ENCODE results near the gene TMA7.

DNA sequence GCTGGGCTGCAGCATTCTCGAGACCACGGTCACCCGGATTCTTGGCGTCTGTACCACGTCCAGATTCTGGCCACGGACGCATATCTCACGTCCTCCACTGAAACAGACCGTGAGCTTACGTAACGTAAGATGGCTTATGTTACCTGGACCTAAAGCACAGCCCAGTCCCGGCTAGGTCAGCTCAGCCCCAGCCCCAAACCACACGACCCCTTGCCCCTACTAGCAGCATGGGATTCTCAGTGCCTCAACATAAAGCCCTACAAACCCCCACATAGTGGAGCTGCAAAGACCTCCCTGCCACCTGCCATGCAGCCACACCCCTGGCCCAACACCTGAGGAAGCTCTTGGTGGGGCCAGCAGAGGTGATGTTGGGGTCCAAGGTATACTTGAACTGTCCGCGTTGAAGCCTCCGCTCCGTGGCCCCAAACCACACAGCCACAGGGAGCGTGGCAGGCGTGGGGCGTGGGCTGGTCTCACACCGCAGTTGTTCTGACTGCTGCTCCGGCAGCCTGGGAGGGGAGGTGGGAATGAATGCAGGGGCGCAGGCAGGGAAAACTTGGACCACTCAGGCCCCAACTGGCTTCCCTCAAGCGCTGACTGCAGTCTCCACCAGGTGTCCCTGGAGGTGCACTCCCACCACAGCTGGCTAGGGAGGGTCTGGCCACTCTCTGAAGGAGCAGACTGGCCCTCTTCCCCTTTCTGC is 24.7 kb upstream of the TMA7 start:
- TF ChIP-seq, protein P1, sequence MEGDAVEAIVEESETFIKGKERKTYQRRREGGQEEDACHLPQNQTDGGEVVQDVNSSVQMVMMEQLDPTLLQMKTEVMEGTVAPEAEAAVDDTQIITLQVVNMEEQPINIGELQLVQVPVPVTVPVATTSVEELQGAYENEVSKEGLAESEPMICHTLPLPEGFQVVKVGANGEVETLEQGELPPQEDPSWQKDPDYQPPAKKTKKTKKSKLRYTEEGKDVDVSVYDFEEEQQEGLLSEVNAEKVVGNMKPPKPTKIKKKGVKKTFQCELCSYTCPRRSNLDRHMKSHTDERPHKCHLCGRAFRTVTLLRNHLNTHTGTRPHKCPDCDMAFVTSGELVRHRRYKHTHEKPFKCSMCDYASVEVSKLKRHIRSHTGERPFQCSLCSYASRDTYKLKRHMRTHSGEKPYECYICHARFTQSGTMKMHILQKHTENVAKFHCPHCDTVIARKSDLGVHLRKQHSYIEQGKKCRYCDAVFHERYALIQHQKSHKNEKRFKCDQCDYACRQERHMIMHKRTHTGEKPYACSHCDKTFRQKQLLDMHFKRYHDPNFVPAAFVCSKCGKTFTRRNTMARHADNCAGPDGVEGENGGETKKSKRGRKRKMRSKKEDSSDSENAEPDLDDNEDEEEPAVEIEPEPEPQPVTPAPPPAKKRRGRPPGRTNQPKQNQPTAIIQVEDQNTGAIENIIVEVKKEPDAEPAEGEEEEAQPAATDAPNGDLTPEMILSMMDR (IDR thresholded peaks at IDR 0.05), result peak; percentile 9
- TF ChIP-seq EZH2 (IDR thresholded peaks at IDR 0.05), result no peak

All from neural progenitor cell (in vitro differentiated cells).